GM19025 (cell line): ENCODE measurements around the gene CACNA2D3.
"Not testable (repeated sequence)": the region's sequence is repeated elsewhere in the genome, so short reads cannot be mapped to it uniquely, and the experiment has no call there.

Source experiments
- ATAC-seq: cut with Tn5 transposase; IDR thresholded peaks from one replicate; pipeline ENCODE4 v1.9.1; 2021; ENCODE audit warnings: mild to moderate bottlenecking, low read depth, moderate library complexity; ENCODE audit not compliant: unreplicated experiment

The CACNA2D3 gene

DNA sequence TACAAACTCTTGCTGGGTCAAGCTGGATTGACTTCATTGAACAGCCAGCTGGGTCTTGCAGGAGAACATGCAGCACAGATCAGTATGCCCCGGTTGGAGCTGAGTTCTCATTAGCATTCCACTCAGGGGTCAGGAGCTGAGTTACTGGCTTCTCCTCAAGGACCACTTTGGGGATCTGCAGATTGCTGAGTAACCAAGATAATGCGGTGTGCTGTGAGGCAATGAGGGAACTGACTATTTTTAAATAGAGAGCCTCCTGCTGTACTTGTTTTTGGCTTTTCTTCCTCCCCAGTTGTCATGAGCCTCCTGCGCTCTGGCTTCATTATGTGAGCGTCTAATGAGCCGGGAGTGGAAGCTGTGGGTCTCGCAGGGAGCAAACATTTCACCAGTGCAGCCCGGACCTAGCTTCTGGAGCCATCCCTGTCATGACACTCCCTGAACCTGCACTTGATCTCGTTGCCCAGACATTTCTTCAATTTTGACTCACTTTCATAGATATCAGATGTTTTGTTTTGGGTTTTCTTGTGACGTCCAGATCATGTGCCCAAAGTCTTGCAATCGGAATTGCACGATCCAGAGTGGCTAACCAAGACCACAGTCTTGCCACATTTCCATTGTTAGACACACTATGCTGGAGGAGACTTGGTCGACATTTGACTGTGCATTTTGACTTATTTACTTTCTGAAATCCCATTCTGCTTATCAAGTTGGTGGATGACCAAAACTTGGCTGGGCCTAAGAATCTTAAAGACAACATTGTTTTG lies 478.3 kb downstream of the CACNA2D3 start:
- ATAC-seq, result no peak

GRCh38 chr3:54604495-54604894 lies 482.1 kb downstream of the CACNA2D3 start:
- no peak for ATAC-seq

GRCh38 chr3:54608041-54608440 lies 485.7 kb downstream of the CACNA2D3 start:
- no peak for ATAC-seq

- ATAC-seq, result no peak
Measured at GRCh38 chr3:54619053-54619452, 496.7 kb downstream of the CACNA2D3 start.

- ATAC-seq, result no peak
Measured at GRCh38 chr3:54619531-54619930, 497.2 kb downstream of the CACNA2D3 start.

DNA sequence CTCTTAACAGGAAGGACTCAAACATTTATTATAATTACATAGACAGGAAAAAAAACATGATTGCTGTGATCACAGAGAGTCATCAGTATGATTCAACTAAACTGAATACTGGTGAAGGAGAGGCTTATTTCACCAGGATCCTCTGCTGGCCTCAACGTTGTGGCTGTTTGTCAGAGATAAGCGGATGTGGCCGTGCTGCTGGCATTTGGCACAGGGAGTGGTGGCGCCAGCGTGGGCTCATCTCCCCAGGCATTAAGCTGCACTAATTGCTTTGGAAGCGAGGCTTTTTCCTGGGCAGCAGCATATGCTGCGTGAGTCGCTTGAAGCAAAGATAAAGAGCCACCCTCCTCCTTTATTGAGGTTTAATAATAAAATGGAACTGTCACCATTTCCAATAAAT lies 498.8 kb downstream of the CACNA2D3 start:
- ATAC-seq, result no peak

DNA sequence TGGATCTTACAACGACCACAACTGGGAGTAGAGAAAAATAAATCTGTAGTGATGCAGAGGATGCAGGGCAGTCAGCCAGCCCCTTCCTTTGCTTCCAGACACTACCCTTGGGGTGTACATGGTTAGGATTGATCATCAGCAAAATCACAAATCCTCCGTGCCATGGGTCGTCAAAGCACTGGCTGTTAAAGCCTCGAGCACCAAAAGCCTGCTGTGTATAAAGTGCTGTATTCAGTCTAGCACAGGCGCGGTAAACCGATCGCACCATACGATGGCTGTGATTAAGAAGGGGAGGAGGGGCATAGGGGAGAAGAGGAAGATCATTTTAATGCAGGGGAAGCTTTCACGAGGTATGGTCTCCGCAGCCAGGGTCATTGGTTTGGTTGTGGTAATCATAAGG lies 500.3 kb downstream of the CACNA2D3 start:
- ATAC-seq, result no peak

GRCh38 chr3:54625805-54626787 lies 503.7 kb downstream of the CACNA2D3 start:
- ATAC-seq, result no peak

DNA sequence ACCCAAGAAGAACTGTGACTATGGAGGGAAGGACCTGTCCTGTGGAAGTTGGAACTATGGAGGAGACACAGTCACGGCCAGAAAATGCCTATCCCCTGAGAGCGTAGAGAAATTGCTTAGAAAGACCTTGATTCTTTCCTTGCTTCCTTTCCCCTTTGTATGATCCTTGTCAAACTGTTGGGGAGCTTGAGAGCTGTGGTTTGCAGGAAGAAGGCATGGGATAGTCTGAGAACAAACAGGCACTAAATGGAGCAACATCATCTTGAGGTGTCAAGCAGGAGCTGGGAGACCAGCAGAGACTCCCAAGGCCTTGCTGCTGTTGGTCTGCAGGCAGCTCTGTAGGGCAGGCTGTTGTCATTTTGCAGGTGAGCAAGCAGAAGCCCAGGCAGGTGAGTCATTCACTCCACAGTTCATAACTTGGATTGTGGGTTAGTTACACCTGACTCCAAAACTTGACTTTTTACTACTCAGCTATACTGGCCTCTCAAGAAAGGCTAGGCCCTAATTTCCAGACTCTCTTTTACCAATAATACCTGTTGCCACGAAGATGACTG lies 506.6 kb downstream of the CACNA2D3 start:
- no peak for ATAC-seq

- ATAC-seq, result no peak
Measured at GRCh38 chr3:54630101-54630623, 507.8 kb downstream of the CACNA2D3 start.

DNA sequence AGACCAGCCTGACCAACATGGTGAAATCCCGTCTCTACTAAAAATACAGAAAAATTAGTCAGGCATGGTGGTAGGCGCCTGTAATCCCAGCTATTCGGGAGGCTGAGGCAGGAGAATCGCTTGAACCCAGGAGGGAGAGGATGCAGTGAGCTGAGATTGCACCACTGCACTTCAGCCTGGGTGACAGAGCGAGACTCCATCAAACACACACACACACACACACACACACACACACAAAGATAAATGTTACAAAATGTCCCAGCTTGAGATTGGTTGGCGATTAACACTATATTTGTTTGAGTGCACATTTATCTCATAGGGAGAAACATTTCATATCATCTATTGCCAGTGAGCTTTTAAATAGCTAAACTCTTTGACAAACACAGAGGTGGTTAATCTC lies 508.6 kb downstream of the CACNA2D3 start:
- ATAC-seq, result not testable (repeated sequence)

DNA sequence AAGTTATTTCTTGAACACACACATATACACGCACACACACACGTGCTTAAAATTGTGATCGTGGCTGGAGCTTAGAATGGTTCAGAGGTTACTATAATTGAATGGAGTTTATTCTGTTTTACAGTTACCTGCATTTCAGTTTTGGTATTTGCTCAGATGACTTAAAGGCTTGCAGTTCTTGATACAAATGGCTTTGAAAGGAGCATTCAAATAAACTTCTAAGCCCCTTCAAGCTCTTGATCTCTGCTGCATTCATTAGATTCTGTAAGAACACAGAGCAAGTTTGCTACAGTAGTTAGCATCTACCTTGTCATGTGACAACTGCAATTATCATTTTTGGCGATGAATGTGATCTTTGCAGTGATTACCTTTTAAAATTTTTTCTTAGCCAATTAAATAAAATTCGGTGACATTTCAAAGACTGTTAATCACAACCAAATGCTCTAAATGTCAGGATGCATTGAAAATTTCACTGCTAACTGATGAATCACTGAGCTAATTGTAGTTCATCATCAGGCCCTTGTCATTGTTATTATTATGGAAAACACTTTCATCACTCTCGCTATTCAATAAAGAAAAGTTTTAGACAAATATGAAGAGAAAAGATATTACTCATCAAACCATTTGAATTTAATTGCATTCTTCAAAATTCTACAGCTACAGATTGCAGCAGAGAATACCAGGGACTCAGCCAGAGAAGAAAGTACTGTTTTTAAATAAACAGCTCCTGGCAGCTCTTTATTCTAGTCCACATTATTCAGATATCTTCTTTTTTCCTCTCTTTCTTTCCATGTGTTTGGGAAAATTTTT lies 509.4 kb downstream of the CACNA2D3 start:
- ATAC-seq, result no peak

DNA sequence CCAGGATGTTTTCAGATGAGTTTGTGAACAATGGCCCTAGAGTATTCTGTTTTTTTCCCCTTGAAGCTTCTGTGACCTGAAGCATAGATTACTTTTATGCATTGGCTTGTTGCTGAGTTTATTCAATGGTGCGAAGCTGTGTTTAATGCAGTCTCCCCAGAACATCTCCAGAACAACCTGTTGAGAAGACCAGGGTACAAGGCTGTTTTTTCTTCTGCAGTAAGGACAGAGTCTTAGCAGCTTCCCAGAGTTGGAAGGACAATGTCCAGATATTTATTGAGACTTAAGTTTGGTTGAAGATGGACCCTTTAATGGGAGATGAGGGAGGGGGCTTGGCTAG lies 509.9 kb downstream of the CACNA2D3 start:
- no peak for ATAC-seq

DNA sequence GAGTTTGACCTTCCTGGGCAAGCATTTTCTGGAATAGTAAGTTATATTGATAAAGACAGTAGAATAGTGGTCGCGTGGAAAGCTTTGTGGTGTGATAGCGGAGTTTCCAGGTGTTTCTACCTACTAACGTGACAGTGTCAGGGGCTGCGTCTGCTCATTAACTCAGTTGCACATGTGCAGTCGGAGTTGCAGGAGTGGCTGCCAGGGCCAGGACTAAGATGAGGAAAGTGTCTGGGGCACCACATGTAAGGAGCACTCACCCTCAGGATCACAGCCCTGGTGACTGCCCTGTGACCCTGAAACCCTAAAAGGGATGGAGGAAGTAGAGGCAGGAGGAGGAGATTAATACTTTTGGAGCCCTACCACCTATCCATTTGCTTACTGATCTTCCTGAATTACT lies 510.5 kb downstream of the CACNA2D3 start:
- no peak for ATAC-seq

GRCh38 chr3:54633444-54634121 lies 511.2 kb downstream of the CACNA2D3 start:
- no peak for ATAC-seq

DNA sequence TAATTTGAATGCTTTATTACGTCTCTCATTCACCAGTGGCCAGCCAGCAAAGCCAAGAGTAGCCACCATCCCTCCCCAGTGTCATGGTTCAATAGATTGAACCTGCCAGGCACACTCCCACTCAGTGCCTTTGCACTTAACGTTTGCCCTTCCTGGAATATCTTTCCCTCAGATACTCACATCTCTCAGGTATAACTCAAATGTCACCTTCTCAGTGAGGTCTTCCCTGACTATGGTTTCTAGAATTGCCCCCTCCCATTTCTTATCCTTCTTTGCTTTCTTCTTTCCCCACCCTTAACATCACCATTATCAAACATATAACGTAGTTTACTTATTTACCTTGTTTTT lies 511.7 kb downstream of the CACNA2D3 start:
- no peak for ATAC-seq

GRCh38 chr3:54639790-54640372 lies 517.5 kb downstream of the CACNA2D3 start:
- ATAC-seq, result not testable (repeated sequence)

DNA sequence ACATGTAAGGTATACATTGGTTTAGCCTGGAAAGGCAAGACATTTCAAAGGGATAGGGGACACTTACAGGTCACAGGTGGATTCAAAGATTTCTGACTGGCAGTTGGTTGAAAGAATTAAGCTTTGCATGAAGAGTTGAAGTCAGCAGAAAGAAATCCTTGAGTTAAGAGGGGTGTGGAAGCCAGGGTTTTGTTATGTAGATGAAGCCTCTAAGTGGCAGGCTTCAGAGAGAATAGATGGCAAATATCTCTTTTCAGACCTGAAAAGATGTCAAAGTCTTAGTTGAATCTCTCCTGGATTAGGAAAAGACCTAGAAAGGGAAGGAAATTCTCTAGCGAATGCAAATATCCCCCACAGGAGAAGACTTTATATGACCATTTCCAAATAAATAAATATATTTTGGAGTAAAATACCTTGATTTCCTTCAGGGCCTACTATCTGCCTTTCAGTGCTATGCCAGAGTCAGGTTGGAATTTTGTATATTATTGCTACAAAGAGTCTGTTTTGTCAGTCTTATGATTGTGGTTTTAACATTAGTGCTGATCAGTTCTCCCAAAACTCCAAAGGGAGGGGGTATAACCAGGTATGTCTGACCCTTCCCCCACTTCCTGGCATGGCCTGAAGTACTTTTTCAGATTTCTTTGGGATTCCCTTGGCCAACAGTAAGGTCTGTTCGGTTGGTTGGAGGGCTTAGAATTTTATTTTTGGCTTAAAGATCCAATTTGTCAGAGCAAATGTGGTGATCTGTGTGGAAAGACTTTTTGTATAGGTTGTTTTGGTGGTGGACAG lies 519.1 kb downstream of the CACNA2D3 start:
- no peak for ATAC-seq

DNA sequence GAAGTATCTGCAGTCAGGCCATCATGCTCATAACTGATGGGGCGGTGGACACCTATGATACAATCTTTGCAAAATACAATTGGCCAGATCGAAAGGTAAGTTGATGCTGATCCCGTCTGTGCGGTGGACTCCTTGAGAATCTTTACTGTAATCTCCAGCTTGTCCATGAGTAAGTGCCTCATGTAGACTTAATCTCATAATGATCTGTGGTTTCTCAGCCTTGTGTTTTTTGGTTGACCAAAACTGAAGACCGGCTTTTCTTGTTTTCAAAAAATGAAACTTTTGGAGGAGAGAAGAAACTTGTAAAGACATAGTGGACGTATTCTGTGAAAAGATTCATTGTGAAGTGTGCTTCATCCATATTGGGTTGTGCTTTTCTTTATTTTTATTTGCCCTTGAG lies 519.8 kb downstream of the CACNA2D3 start:
- no peak for ATAC-seq
